NCI-H2029 (cell line): ENCODE measurements around the gene MYO5A.
A peak's percentile ranks its signal among the peaks of the same experiment; 100 is the strongest.

ENCODE experiments used
- DNase-seq: peaks from one replicate; lab custom pipeline; 2025; lab: John Stamatoyannopoulos, UW

MYO5A gene

GRCh38 chr15:52329987-52330386, 198.7 kb downstream of the MYO5A start:
- DNase-seq = no peak

GRCh38 chr15:52329150-52329549, 199.5 kb downstream of the MYO5A start:
- no peak for DNase-seq

GRCh38 chr15:52328680-52329079, 200.0 kb downstream of the MYO5A start:
- DNase-seq = no peak

DNA sequence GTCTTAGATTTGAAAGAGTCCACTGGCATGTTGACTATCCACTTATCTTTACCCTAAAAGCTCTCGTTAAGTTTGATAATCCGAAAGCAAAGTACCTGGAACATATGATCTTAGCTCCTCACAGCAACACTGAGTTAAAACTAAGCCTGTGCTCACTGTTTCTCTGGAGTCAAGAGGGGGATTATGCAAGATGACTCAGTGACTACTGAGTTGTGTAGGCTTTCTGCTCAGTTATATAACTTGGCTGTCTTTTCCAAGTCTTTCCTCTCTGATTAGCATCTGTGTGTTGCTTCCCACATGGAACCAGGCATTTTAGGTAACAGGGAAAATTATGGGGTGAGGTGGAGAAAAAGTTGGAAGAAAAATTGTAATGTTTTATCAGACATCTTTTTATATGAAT, 201.9 kb downstream of the MYO5A start:
- DNase-seq = no peak

- DNase-seq = no peak
Measured at GRCh38 chr15:52324109-52324508, 204.6 kb downstream of the MYO5A start.

GRCh38 chr15:52318729-52319500, 209.8 kb downstream of the MYO5A start:
- DNase-seq = peak; percentile 1

DNA sequence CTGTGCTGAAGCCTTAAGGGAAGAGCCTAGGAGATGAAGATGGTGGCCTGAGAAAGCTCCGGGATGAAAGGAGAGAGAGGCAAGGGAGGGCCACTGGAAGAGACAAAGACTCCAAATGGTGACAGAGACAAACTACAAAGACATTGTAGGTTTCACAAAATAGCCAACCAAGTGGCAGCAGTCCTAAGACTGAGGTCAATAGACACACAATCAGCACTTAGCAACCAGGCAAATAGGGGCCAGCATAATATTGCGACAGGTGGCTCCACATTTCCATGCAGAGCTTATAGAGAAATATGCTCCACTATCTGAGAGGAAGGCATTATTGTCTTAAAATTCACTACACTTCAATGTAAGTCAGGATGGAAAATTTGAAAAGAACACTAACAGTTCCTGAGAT, 211.0 kb downstream of the MYO5A start:
- DNase-seq = no peak

GRCh38 chr15:52317022-52317421, 211.7 kb downstream of the MYO5A start:
- DNase-seq = no peak

DNA sequence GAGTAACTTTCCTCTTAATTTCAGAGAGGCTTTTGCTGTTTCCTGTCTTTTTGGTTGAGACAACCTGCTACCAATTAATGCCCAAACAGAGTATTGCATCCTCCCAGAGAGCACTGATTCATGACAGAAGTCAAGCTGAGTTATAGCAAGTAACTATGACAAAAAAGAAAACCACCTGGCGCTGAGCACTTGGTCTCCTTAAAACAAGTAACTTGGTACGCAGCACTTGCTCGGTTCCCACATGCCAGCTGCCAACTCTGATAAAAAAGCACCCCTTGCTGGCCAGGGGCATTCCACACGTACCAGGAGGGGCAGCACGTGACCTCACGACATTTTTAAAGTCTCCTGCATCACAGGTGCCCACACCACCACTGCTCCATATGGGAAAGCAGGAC, 219.5 kb downstream of the MYO5A start:
- DNase-seq = no peak

- DNase-seq = no peak
Measured at GRCh38 chr15:52308446-52309153, 220.1 kb downstream of the MYO5A start.

GRCh38 chr15:52307847-52308246, 220.8 kb downstream of the MYO5A start:
- DNase-seq = no peak

DNA sequence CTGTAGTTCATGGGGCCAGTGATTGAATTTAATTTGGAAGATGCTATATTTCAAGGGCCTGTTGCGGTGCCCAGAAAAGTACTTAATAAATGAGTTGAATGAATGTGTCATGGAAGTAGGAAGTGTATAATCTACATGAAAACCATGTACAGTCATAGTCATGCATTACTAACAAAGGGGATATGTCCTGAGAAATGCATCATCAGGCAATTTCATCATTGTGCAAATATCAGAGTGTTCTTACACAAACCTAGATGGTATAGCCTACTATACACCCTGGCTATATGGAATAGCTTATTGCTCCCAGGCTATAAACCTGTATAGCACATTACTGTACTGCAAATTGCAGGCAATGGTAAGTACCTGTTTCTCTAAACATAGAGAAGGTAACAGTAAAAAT, 222.4 kb downstream of the MYO5A start:
- DNase-seq = no peak

DNA sequence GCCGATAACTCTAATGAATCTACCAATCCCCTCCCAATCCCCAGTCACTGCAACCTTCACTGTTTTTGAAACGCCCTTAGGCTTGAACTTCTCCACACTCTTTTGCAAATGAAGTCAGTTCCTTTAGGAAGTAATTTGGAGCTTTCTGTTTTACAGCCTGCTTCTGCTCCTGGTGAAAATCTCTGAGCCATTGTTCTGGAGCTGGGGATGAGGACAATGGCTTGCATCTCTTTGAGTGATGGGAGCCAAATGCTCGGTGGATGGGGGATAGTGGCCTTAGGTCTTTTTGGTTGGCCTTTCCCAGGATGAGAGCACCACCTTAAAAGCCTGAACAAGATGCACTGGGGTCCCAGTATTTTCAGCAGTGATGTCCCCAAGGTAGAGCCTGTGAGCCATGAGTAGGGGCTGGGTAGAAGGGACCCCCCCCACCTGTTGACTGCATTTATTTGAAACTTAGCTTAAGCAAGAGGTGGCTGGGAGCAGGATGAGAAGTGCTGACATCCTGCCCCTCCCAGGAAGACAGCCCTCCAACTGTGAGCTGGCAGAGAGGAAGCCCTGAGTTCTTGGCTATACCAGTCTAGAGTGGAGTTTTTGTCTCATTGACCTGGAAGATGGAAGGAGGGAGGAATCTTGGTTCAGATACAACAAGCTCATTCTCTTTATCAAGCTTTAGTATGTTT, 225.4 kb downstream of the MYO5A start:
- DNase-seq = no peak

- no peak for DNase-seq
Measured at GRCh38 chr15:52301265-52301847, 227.3 kb downstream of the MYO5A start.

GRCh38 chr15:52295421-52296001, 233.2 kb downstream of the MYO5A start, which contains the start of gene MYO5C:
TSS of gene MYO5C (minus strand) at chr15:52295804. CDS start at chr15:52295636, 168 bp downstream.
- DNase-seq = peak; percentile 70

DNA sequence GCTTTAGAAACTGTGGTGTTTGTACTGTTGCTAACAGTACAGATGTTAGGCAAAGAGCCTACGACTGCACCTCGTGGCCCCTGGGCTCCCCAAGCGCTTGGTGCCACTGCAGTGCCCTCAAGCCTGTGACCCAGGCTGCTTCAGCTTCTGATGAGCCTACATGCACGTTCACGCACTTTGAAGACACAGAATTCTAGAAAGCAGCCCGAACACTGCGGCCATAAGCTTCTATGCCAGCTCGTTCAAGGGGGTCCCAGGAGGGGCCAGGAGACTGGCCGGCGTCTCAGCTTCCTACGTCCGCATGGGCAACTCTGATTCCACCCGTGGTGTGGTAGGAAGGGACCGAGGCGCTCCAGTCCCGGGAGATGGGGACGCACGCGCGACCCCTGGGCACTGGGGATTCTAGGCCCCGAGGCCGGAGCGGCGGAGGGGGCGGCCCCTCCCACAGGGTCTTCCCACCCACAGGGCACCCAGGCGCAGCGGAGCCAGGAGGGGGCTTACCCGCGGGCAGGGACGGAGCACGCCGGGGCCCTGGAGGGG, 233.7 kb downstream of the MYO5A start:
- DNase-seq = no peak

GRCh38 chr15:52292780-52293392, 235.8 kb downstream of the MYO5A start:
- no peak for DNase-seq

GRCh38 chr15:52291204-52291603, 237.5 kb downstream of the MYO5A start:
- no peak for DNase-seq

DNA sequence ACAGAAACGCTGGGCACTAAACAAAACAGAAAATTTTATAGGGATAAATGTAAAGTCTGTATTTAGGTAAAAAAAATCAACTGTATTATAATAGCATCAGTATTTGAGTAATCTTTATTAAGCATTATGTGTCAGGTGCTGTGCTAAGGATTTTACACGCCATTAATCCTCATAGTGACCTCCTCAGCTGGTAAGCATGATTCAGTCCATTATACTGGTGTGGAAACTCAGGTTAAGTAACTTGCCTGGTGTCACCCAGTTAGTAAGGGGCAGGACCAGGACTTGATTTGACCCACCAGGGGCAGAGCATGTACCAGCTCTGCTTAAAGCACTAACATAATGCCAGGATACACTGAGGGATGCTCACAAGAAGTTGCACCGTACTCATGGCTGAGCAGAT, 237.9 kb downstream of the MYO5A start:
- DNase-seq = no peak

DNA sequence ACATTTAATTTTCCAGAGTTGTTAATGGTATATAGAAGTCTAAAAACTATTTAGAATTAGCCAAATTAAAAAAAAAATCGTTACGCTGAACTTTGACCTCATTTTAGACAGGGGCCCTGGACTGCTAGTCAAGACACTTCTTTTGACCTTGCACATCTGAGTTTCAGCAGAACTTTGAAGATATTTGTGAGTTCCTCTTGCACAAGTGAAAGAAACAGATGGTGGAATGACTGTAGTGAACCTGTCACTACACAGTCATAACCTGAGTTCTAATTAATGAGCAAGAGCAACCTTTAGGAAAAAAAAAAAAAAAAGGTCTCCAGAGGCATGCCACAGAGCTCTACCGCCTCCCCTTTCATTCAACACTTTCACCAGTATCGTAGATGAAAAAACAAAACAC, 238.4 kb downstream of the MYO5A start:
- DNase-seq = no peak

- no peak for DNase-seq
Measured at GRCh38 chr15:52289629-52290081, 239.0 kb downstream of the MYO5A start.
